Gastroesophageal sphincter (tissue), 4 donors: ENCODE results near the gene COL1A1. TPM values are rescaled to one million over a fixed set of nuclear protein-coding genes. Genes with fewer than 3 reads are reported as not detected.

Experiments
- ATAC-seq: fragments of 150-250 bp; one replicate; pipeline ENCODE4 v1.9.1; 2016; ENCODE audit warnings: mild to moderate bottlenecking, moderate library complexity
- H3K27ac ChIP-seq, 4 donors: fragments of 200-600 bp; sonication (generic) in 3 of 4; 1 replicate in 3 of 4; 2 replicates in 1 of 4; pipeline ENCODE4 v1.5.1; 2016 to 2019
- H3K27me3 ChIP-seq: fragments of 200-600 bp; sonication (generic); one replicate; pipeline ENCODE4 v1.5.1; 2019
- H3K36me3 ChIP-seq, 2 donors: fragments of 200-600 bp; sonication (generic); one replicate each; pipeline ENCODE4 v1.5.1; 2019; ENCODE audit warnings: control low read depth in 1 of 2
- H3K4me1 ChIP-seq, 3 donors: fragments of 200-600 bp; sonication (generic); 1 replicate in 2 of 3; 2 replicates in 1 of 3; pipeline ENCODE4 v1.5.1; 2016 to 2019; ENCODE audit warnings: control low read depth in 2 of 3
- H3K4me3 ChIP-seq, 2 donors: fragments of 200-600 bp; sonication (generic); one replicate each; pipeline ENCODE4 v1.5.1; 2019; ENCODE audit warnings: mild to moderate bottlenecking in 1 of 2, moderate library complexity in 1 of 2
- H3K9me3 ChIP-seq, 3 donors: fragments of 200-600 bp; sonication (generic); one replicate each; pipeline ENCODE4 v1.5.1; 2017 to 2019; ENCODE audit warnings: control low read depth in 2 of 3
- EP300 ChIP-seq: sonication (generic); formaldehyde crosslinking; IDR thresholded peaks from one replicate; pipeline ENCODE4 v1.6.1; 2017; ENCODE audit warnings: antibody characterized with exemption, mild to moderate bottlenecking
- POLR2A ChIP-seq, 2 donors: fragments of 450-650 bp; IDR thresholded peaks; one replicate each; pipeline ENCODE4 v1.6.1; 2017; ENCODE audit warnings: antibody characterized with exemption in 2 of 2, mild to moderate bottlenecking in 2 of 2, moderate library complexity in 1 of 2
- POLR2AphosphoS5 ChIP-seq: sonication (generic); formaldehyde crosslinking; IDR thresholded peaks from one replicate; pipeline ENCODE4 v1.6.1; 2017; ENCODE audit warnings: antibody characterized with exemption
- WGBS, 2 donors: methylation state at CpG; one replicate each; pipeline ENCODE4 v1.1.5; 2018; ENCODE audit warnings: low coverage in 1 of 2; 5-methylcytosine and 5-hydroxymethylcytosine counted together
- total RNA-seq, 4 donors: library from RNA; depleted of rRNA; stranded (reverse); fragments of >200 nt; gene quantifications; one replicate each; pipeline ENCODE4 v1.1.0, GENCODE V29; 2016
- TF ChIP-seq, protein P1 (sequence below), 4 experiments: fragments of 200-600 bp in 2 of 4; fragments of 450-650 bp in 2 of 4; sonication (generic) in 1 of 4; IDR thresholded peaks; one replicate each; pipeline ENCODE4 v1.5.1; 2017 to 2019; ENCODE audit warnings: antibody characterized with exemption in 4 of 4, mild to moderate bottlenecking in 2 of 4, moderate library complexity in 2 of 4

The COL1A1 gene
- total RNA-seq, 4 donors from 2014 or later: 14.6 to 92.9 (median 69.7) TPM

DNA sequence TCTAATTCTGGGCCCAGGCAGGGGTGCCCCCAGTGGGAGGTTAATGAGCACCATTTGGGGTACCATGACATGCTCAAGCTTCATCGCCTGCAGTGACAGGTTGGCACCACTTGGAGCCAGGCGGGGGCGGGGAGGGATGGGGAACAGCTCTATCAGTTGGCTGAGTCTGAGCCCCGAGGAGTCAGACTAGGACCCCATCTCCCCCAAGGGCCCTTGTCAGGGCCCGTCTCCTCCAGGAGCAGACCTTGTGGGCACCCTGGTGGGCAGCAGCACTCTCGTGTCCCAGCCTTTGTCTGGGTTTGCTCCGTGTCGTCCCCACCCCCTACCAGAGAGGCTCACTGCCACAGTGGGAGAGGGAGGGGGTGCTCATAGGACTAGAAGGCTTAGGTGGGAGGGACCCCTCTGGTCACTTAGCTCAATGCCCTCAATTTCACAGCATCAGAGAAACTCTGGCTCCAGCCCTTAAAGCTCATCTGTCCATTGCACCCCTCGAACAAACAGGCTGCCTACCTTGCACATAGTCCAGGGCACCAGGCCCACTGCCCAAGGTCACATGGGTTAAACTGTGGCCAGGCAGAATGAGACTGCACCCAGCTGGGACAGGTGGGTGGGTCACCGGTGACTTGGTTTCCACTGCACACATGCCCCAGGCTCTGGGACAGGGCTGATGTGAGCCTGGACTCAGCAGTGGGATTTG is 55.1 kb downstream of the COL1A1 start:
- H3K9me3 ChIP-seq: no peaks in the 10 kb centered on the region
- H3K4me1 ChIP-seq: peaks cover 0 to 81% (median 36%) of the 10 kb centered on the region in 3 donors
- H3K4me3 ChIP-seq: peak overlapping the region in 1 of 2 donors; percentile 89
- TF ChIP-seq POLR2AphosphoS5: no peak
- H3K27ac ChIP-seq: peak overlapping the region in 3 of 4 donors; percentile 91 to 97 (median 95)
- no peak for ATAC-seq
- no peaks in the 10 kb centered on the region for H3K27me3 ChIP-seq
- WGBS, 2 donors: no CpG with 5 or more reads among the region's 10 CpGs
- peaks cover 0 to 42% of the 10 kb centered on the region in 2 donors for H3K36me3 ChIP-seq

DNA sequence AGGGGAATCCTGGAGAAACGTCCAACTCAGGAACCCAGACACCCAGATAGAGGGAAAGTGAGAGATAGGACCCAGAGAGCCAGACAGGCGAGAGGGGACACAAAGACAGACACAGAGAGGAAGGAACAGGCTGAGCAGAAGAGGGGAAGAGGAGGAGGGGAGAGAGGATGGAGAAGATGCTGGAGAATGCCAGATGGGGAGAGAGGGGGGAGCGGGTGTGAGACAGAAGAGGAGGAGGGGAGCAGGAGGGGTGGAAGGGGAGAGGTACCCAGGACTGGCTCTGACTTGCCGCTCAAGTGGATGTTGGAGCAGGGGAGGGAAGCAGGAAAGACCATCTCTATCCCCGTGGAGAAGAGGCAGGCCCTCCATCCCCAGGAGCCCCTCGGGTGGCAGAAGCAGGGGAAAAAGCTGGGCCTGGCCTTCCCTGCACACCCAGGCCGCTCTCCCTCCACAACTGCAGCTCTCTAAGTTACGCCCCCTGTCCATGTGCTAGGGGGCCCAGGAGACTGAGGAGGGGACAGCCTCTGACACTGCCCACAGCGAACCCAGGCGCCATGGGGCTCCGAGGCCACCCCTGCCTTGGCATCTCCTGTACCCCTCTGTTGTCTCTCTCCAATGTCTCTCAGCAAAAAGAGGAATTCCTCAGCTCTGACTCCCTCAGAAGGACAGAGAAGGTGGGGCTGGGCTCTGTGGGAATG is 55.8 kb downstream of the COL1A1 start:
- Histone ChIP-seq H3K27me3 (no peaks in the 10 kb centered on the region), H3K9me3 (no peaks in the 10 kb centered on the region), H3K36me3 (peaks cover 0 to 49% of the 10 kb centered on the region in 2 donors), H3K4me3 (peak overlapping the region in 1 of 2 donors; percentile 1), H3K4me1 (peaks cover 0 to 84% (median 36%) of the 10 kb centered on the region in 3 donors), H3K27ac (peak overlapping the region in 3 of 4 donors; percentile 91 to 97 (median 95))
- 42 to 61% methylated on average over 2 to 8 of the region's 11 CpGs for WGBS, 2 donors
- no peak for ATAC-seq
- TF ChIP-seq POLR2A (IDR thresholded peaks at IDR 0.05): no peak

DNA sequence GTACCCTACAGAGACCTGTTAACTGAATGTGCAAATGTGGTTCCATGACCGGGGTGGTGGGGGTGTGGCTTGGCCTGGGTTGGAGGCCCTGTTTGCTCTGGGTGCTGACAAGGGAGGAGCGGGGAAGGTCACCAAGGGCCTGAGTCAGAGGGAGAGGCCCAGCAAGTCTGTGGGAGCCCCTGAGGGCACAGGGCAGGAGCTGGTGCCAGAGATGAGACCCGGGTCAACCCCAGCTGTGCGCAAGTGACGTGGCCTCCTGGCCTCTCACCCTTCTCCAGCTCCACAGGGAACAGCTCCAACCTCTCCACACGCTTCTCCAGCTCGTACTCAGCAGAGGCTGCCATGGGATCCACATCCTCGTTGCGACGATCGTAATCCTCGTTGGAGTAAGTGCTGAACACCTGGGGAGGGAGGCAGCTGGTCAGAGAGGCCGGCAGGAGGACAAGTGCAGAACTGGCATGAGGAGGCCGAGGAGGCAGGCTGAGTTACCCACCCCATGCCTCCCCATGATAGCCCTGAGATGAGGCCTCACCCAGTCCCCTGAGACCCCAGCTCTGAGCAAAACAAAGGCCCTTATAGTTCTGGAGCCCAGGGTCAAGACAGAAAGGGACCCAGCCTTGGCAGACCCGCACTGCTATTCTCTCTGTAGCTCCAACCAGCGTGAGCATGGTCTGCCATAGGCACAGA is 56.4 kb downstream of the COL1A1 start:
- WGBS, 2 donors: 57% methylated on average over 2 of the region's 16 CpGs; no CpG with 5 or more reads in 1 of the 2 donors
- Histone ChIP-seq H3K9me3 (no peaks in the 10 kb centered on the region), H3K36me3 (peaks cover 0 to 56% of the 10 kb centered on the region in 2 donors), H3K4me3 (no peak overlapping the region), H3K4me1 (peaks cover 0 to 91% (median 43%) of the 10 kb centered on the region in 3 donors), H3K27me3 (no peaks in the 10 kb centered on the region), H3K27ac (peak overlapping the region in 3 of 4 donors; percentile 91 to 97 (median 95))
- no peak for ATAC-seq
- TF ChIP-seq, protein P1, sequence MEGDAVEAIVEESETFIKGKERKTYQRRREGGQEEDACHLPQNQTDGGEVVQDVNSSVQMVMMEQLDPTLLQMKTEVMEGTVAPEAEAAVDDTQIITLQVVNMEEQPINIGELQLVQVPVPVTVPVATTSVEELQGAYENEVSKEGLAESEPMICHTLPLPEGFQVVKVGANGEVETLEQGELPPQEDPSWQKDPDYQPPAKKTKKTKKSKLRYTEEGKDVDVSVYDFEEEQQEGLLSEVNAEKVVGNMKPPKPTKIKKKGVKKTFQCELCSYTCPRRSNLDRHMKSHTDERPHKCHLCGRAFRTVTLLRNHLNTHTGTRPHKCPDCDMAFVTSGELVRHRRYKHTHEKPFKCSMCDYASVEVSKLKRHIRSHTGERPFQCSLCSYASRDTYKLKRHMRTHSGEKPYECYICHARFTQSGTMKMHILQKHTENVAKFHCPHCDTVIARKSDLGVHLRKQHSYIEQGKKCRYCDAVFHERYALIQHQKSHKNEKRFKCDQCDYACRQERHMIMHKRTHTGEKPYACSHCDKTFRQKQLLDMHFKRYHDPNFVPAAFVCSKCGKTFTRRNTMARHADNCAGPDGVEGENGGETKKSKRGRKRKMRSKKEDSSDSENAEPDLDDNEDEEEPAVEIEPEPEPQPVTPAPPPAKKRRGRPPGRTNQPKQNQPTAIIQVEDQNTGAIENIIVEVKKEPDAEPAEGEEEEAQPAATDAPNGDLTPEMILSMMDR (IDR thresholded peaks at IDR 0.05): no peak
- no peak for TF ChIP-seq EP300

DNA sequence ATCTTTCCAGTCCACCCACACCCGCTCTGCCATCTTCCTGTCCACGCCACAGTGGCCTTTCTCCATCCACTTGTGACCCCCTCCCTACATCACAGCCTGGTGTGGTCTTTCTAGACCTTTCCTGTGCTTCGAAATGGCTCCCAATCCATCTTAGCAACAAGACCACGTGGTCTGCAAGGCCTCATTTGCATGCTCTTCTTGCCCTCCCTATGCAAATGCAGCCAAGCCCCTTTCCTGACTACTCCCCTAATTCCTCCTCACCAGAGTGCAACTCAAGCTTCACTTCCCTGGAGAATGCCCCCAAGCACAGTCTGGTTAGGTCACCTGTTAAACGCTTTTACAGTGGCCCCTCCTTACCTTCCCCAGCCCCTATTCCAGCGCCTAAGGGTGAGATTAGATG is 57.1 kb downstream of the COL1A1 start:
- no peaks in the 10 kb centered on the region for H3K27me3 ChIP-seq
- peaks cover 0 to 62% of the 10 kb centered on the region in 2 donors for H3K36me3 ChIP-seq
- WGBS, 2 donors: 70 to 77% methylated on average over 4 to 6 of the region's 6 CpGs
- no peaks in the 10 kb centered on the region for H3K9me3 ChIP-seq
- peak overlapping the region in 2 of 4 donors; percentile 91 to 97 for H3K27ac ChIP-seq
- H3K4me3 ChIP-seq: no peak overlapping the region
- no peak for ATAC-seq
- no peak for TF ChIP-seq POLR2A (IDR thresholded peaks at IDR 0.05)
- no peak for TF ChIP-seq POLR2AphosphoS5
- no peak for TF ChIP-seq EP300
- TF ChIP-seq, protein P1 (IDR thresholded peaks at IDR 0.05): no peak
- peaks cover 0 to 92% (median 43%) of the 10 kb centered on the region in 3 donors for H3K4me1 ChIP-seq

DNA sequence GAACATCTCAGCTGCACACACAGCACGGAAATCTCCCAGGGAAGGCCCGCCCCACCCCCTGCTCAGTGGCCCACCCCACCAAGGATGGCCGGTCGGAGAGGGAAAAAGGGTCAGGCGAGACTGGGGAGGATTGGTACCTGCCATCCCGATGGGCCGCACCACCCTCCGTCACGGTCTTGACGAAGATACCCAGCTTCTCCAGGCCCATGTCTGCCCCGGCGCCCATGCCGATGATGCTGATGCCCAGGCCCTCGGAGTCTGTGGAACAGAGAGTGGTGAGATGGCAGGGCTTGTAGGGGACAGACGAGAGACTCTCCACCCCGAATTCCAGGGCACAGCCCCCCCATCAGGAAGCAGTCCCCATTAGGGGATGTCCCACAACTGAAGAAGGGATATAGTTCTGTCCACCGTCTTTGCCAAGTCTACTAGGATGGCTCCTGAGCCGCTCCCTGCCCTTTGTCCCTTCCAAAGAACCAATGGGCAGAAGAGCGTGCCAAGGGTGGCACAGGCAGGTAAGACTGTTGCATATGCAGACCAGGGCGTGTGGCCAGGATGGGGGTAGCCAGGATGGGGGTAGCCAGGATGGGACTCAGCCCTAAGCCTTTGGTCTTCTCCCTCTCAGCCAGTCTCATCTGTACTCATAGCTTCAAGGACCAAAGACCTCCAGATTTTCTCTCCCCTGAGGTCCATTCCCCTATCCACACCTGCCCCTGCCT is 57.8 kb downstream of the COL1A1 start:
- Histone ChIP-seq H3K36me3 (peaks cover 0 to 69% of the 10 kb centered on the region in 2 donors), H3K27ac (peak overlapping the region in 1 of 4 donors; percentile 97), H3K4me3 (no peak overlapping the region), H3K9me3 (no peaks in the 10 kb centered on the region), H3K27me3 (no peaks in the 10 kb centered on the region), H3K4me1 (peaks cover 0 to 87% (median 43%) of the 10 kb centered on the region in 3 donors)
- no peak for TF ChIP-seq POLR2AphosphoS5
- no peak for TF ChIP-seq POLR2A (IDR thresholded peaks at IDR 0.05)
- TF ChIP-seq, protein P1 (IDR thresholded peaks at IDR 0.05): no peak
- no peak for TF ChIP-seq EP300
- ATAC-seq: no peak
- 94% methylated on average over 3 of the region's 20 CpGs; no CpG with 5 or more reads in 1 of the 2 donors for WGBS, 2 donors
